Measurements from ENCODE around the gene SERF1B. TPM values are rescaled to one million over a fixed set of nuclear protein-coding genes. Genes with fewer than 3 reads are reported as not detected.
"Not testable (repeated sequence)": the region's sequence is repeated elsewhere in the genome, so short reads cannot be mapped to it uniquely, and the experiment has no call there.

The SERF1B gene
- 10 to 100 TPM in 3 of 4 donors, 1 to 10 TPM in 1; 7.6 to 72.6 (median 27.7) TPM for polyA plus RNA-seq
- long read RNA-seq, donor 1, transcript SERF1B-202 (3 exons, 703 nt) = major isoform, 34 of 47 reads
- long read RNA-seq, donor 1, transcript SERF1B-201 (3 exons, 1,889 nt) = minor isoform, 5 of 47 reads
- long read RNA-seq, donor 1, partial matches to known transcripts = 0 of 47 reads
- long read RNA-seq, donor 1, other reads (novel, unspliced or antisense) = 0 of 47 reads
- long read RNA-seq, donor 2, partial matches to known transcripts = 0 of 4 reads
- long read RNA-seq, donor 2, other reads (novel, unspliced or antisense) = 0 of 4 reads
- long read RNA-seq, donor 3, transcript SERF1B-202 (3 exons, 703 nt) = major isoform, 11 of 27 reads
- long read RNA-seq, donor 3, partial matches to known transcripts = 8 of 27 reads
- long read RNA-seq, donor 3, other reads (novel, unspliced or antisense) = 0 of 27 reads
- long read RNA-seq, donor 4 = 0 reads
- long read RNA-seq, donor 5, transcript SERF1B-202 (3 exons, 703 nt) = major isoform, 5 of 7 reads
- long read RNA-seq, donor 5, partial matches to known transcripts = 0 of 7 reads
- long read RNA-seq, donor 5, other reads (novel, unspliced or antisense) = 0 of 7 reads
- long read RNA-seq, donor 6, transcript SERF1B-202 (3 exons, 703 nt) = major isoform, 11 of 16 reads
- long read RNA-seq, donor 6, partial matches to known transcripts = 0 of 16 reads
- long read RNA-seq, donor 6, other reads (novel, unspliced or antisense) = 0 of 16 reads
- long read RNA-seq, donor 7, transcript SERF1B-202 (3 exons, 703 nt) = major isoform, 29 of 52 reads
- long read RNA-seq, donor 7, partial matches to known transcripts = 12 of 52 reads
- long read RNA-seq, donor 7, other reads (novel, unspliced or antisense) = 0 of 52 reads
- long read RNA-seq, donor 8, partial matches to known transcripts = 0 of 3 reads
- long read RNA-seq, donor 8, other reads (novel, unspliced or antisense) = 0 of 3 reads
- long read RNA-seq, donor 9, partial matches to known transcripts = 0 of 2 reads
- long read RNA-seq, donor 9, other reads (novel, unspliced or antisense) = 0 of 2 reads
- long read RNA-seq, donor 10, transcript SERF1B-202 (3 exons, 703 nt) = major isoform, 19 of 25 reads
- long read RNA-seq, donor 10, partial matches to known transcripts = 0 of 25 reads
- long read RNA-seq, donor 10, other reads (novel, unspliced or antisense) = 0 of 25 reads

DNA sequence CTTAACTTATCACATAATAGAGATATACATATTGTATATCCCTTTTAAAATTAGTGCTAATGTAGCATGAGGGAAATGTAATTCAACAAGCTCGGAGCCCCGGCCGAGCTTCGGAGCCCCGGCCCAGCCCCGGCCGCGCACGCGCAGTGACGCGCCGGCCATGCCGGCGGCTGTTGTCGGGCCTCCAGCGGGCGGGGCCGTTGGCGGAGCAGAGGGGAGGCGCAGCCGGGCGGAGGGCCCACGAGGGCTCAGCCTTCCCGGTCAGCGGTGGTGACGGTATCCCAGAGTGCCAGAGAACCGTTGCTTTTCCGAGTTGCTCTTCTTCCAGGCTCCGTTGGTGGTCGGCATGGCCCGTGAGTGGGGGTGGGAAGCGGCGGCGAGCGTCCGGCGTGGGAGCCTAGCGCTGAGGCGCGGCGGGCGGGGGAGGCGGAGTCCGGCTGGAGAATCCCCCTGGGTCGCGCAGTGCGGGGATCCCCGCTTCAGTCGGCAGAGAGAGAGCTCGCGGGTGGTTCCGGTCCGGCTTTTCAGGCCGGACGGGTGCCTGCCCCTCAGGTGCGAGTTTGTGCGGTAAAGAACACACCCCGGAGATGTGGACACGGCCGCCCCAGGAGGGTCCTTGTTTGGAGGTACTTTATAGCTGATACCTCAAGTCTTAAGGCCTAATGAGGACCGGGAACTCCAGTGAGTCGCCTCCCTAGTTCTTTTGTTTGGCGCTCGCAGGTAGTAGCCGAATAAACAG lies at the start of gene SERF1B:
SERF1B (plus strand) TSS at position 146 of the 739 bp plus-strand sequence; CDS start at position 347, 201 bp downstream.
- not testable (repeated sequence) for FAIRE-seq; H3K27me3 ChIP-seq (ENCODE audit: control insufficient read depth in 3 of 3, insufficient read depth in 3 of 3, low read length in 3 of 3)

DNA sequence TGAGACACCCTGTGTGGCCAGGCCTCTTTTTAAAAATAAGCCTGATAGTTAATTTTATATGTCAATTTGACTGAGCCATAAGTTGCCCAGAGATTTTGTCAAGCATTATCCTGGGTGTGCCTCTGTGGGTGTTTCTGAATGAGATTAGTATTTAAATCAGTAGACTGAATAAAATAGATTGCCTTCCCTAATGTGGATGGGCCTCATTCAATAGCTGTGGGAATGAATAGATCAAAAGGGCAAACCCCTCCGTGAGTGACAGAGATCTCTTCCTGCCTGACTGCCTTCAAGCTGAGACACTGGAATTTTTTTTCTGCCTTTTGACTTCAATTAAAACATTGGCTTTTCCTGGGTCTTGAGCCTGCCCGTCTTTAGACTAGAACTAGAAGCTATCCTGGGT lies 33.3 kb upstream of the SERF1B start:
- no CpG with 5 or more reads among the region's 2 CpGs for WGBS, 3 donors

More for the DNA sequence above, at the start of gene SERF1B:
- not testable (repeated sequence) for DNase-seq; H3K9me3 ChIP-seq (ENCODE audit: control insufficient read depth in 2 of 2, insufficient read depth in 1 of 2, low read depth in 1 of 2, low read length in 1 of 2); H3K4me1 ChIP-seq (ENCODE audit: control insufficient read depth in 3 of 3, insufficient read depth in 2 of 3, low read depth in 1 of 3, low read length in 2 of 3); H3K4me3 ChIP-seq (ENCODE audit: low read depth in 1 of 3, low read length in 3 of 3); H3K36me3 ChIP-seq (ENCODE audit: control insufficient read depth in 3 of 3, insufficient read depth in 2 of 3, low read depth in 1 of 3, low read length in 3 of 3); H3K27ac ChIP-seq (ENCODE audit: low read depth in 1 of 3, low read length in 2 of 3)
- WGBS, 3 donors = no CpG with 5 or more reads among the region's 66 CpGs

DNA sequence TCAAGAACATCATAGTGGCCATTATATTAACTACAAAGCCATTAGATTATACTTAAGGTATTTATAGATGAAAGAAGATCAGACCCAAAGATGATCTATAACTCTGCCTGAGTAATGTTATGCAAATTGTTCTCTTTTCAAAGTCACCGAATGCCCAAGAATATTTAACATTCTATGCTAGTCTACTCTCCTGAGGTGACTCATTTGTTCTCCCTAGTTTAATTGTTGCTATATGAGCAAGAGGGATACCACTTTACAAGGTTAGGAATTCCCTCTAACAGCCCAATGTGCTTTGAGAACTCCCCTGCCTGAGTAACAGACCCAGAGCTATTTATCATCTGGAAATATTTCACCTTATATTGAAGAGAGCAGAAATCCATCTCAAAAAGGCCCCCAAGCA lies 29.5 kb upstream of the SERF1B start:
- H3K36me3 ChIP-seq (ENCODE audit: control insufficient read depth in 3 of 3, insufficient read depth in 2 of 3, low read depth in 1 of 3, low read length in 3 of 3); H3K27ac ChIP-seq (ENCODE audit: low read depth in 1 of 3, low read length in 2 of 3); H3K4me1 ChIP-seq (ENCODE audit: control insufficient read depth in 3 of 3, insufficient read depth in 2 of 3, low read depth in 1 of 3, low read length in 2 of 3); FAIRE-seq; DNase-seq; H3K27me3 ChIP-seq (ENCODE audit: control insufficient read depth in 3 of 3, insufficient read depth in 3 of 3, low read length in 3 of 3); H3K4me3 ChIP-seq (ENCODE audit: low read depth in 1 of 3, low read length in 3 of 3); H3K9me3 ChIP-seq (ENCODE audit: control insufficient read depth in 2 of 2, insufficient read depth in 1 of 2, low read depth in 1 of 2, low read length in 1 of 2): not testable (repeated sequence)
- no CpG with 5 or more reads among the region's 1 CpG for WGBS, 3 donors

More for the DNA sequence above, 33.3 kb upstream of the SERF1B start:
- H3K9me3 ChIP-seq (ENCODE audit: control insufficient read depth in 2 of 2, insufficient read depth in 1 of 2, low read depth in 1 of 2, low read length in 1 of 2); H3K4me1 ChIP-seq (ENCODE audit: control insufficient read depth in 3 of 3, insufficient read depth in 2 of 3, low read depth in 1 of 3, low read length in 2 of 3); H3K36me3 ChIP-seq (ENCODE audit: control insufficient read depth in 3 of 3, insufficient read depth in 2 of 3, low read depth in 1 of 3, low read length in 3 of 3); H3K27ac ChIP-seq (ENCODE audit: low read depth in 1 of 3, low read length in 2 of 3); DNase-seq; H3K27me3 ChIP-seq (ENCODE audit: control insufficient read depth in 3 of 3, insufficient read depth in 3 of 3, low read length in 3 of 3); H3K4me3 ChIP-seq (ENCODE audit: low read depth in 1 of 3, low read length in 3 of 3); FAIRE-seq: not testable (repeated sequence)

DNA sequence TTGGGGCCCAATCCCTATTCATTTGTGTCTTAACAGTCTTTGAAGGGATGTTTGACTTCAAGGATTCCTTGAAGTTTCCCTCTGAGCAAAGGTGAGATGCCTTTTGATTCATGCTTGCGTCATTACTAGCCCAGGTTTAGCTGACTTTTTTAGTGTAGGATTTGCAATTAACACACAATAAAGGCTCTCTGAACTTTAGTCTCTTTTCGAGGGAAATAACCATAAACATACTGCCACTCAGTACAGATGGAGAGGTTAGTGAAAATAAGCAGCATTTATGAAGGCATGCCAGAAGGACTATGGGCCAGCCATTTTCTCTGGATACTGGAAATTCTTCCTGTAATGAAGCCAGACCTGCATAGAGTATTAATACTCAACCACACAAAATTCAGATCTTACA lies 4.4 kb upstream of the SERF1B start:
- H3K9me3 ChIP-seq (ENCODE audit: control insufficient read depth in 2 of 2, insufficient read depth in 1 of 2, low read depth in 1 of 2, low read length in 1 of 2); H3K27ac ChIP-seq (ENCODE audit: low read depth in 1 of 3, low read length in 2 of 3); FAIRE-seq; H3K27me3 ChIP-seq (ENCODE audit: control insufficient read depth in 3 of 3, insufficient read depth in 3 of 3, low read length in 3 of 3); H3K36me3 ChIP-seq (ENCODE audit: control insufficient read depth in 3 of 3, insufficient read depth in 2 of 3, low read depth in 1 of 3, low read length in 3 of 3); H3K4me1 ChIP-seq (ENCODE audit: control insufficient read depth in 3 of 3, insufficient read depth in 2 of 3, low read depth in 1 of 3, low read length in 2 of 3); H3K4me3 ChIP-seq (ENCODE audit: low read depth in 1 of 3, low read length in 3 of 3); DNase-seq: not testable (repeated sequence)
- WGBS, 3 donors = no CpG with 5 or more reads among the region's 2 CpGs

DNA sequence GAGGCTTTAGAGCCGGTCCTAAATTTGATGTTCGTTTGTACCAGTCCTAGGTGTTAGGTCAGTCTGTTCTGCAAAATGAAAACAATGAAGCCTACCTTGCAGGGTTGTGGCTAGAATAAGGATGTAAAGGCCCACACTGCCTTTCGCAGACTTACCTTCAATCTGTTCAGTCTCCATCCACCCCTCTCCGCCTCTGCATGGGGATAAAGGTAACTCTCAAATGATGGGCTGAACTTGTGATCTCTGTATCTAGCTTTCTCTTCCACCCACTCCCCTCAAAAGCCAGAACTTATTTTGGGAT lies 744 bp downstream of the SERF1B start:
- H3K9me3 ChIP-seq (ENCODE audit: control insufficient read depth in 2 of 2, insufficient read depth in 1 of 2, low read depth in 1 of 2, low read length in 1 of 2); H3K36me3 ChIP-seq (ENCODE audit: control insufficient read depth in 3 of 3, insufficient read depth in 2 of 3, low read depth in 1 of 3, low read length in 3 of 3); DNase-seq; FAIRE-seq; H3K27ac ChIP-seq (ENCODE audit: low read depth in 1 of 3, low read length in 2 of 3); H3K4me3 ChIP-seq (ENCODE audit: low read depth in 1 of 3, low read length in 3 of 3); H3K27me3 ChIP-seq (ENCODE audit: control insufficient read depth in 3 of 3, insufficient read depth in 3 of 3, low read length in 3 of 3); H3K4me1 ChIP-seq (ENCODE audit: control insufficient read depth in 3 of 3, insufficient read depth in 2 of 3, low read depth in 1 of 3, low read length in 2 of 3): not testable (repeated sequence)
- no CpG with 5 or more reads among the region's 4 CpGs for WGBS, 3 donors

DNA sequence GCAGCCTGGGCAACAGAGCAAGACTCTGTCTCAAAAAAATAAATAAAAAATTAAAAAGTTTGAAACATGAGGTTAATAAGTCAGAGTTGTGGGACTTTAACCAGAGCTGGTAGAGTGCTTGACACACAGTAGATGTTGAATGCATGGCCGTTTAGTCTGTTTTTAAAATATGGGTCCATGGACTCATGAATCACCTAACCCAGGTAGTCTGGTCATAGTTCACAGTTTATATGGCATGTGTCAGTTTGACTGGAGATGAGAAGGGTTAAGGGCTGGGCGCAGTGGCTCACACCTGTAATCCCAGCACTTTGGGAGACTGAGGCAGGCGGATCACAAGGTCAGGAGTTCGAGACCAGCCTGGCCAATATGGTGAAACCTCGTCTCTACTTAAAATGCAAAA lies 6.2 kb downstream of the SERF1B start:
- FAIRE-seq; H3K9me3 ChIP-seq (ENCODE audit: control insufficient read depth in 2 of 2, insufficient read depth in 1 of 2, low read depth in 1 of 2, low read length in 1 of 2); H3K27me3 ChIP-seq (ENCODE audit: control insufficient read depth in 3 of 3, insufficient read depth in 3 of 3, low read length in 3 of 3); H3K27ac ChIP-seq (ENCODE audit: low read depth in 1 of 3, low read length in 2 of 3); H3K4me1 ChIP-seq (ENCODE audit: control insufficient read depth in 3 of 3, insufficient read depth in 2 of 3, low read depth in 1 of 3, low read length in 2 of 3); H3K36me3 ChIP-seq (ENCODE audit: control insufficient read depth in 3 of 3, insufficient read depth in 2 of 3, low read depth in 1 of 3, low read length in 3 of 3); DNase-seq; H3K4me3 ChIP-seq (ENCODE audit: low read depth in 1 of 3, low read length in 3 of 3): not testable (repeated sequence)
- no CpG with 5 or more reads among the region's 5 CpGs for WGBS, 3 donors

DNA sequence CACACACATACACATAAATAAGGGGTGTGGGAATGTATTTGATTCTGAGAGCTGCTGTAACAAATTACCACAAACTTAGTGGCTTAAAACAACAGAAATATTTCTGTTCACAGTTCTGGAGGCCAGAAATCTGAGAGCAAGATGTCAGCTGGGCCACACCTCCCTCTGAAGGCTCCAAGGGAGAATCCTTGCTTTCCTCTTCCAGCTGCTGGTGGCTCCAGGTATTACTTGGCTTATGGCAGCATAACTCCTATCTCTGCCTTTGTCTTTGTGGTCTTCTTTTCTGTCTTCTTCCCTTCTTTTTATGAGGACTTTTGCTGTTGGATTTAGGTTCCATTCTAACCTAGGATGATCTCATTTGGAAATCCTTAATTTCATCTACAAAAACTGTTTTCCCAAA lies 16.4 kb downstream of the SERF1B start:
- not testable (repeated sequence) for FAIRE-seq; H3K4me1 ChIP-seq (ENCODE audit: control insufficient read depth in 3 of 3, insufficient read depth in 2 of 3, low read depth in 1 of 3, low read length in 2 of 3); H3K4me3 ChIP-seq (ENCODE audit: low read depth in 1 of 3, low read length in 3 of 3); H3K9me3 ChIP-seq (ENCODE audit: control insufficient read depth in 2 of 2, insufficient read depth in 1 of 2, low read depth in 1 of 2, low read length in 1 of 2); DNase-seq; H3K27ac ChIP-seq (ENCODE audit: low read depth in 1 of 3, low read length in 2 of 3); H3K36me3 ChIP-seq (ENCODE audit: control insufficient read depth in 3 of 3, insufficient read depth in 2 of 3, low read depth in 1 of 3, low read length in 3 of 3); H3K27me3 ChIP-seq (ENCODE audit: control insufficient read depth in 3 of 3, insufficient read depth in 3 of 3, low read length in 3 of 3)

DNA sequence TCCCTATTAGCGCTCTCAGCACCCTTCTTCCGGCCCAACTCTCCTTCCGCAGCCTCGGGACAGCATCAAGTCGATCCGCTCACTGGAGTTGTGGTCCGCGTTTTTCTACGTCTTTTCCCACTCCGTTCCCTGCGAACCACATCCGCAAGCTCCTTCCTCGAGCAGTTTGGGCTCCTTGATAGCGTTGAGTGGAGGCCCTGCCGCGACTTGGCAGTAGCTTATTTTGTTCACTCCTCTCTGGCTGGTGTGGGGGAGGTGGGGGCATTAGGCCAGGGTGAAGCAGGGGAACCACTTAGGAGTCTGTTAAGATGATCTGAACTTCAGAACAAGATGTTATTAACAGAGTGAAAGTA lies 24.7 kb downstream of the SERF1B start:
- FAIRE-seq; H3K4me1 ChIP-seq (ENCODE audit: control insufficient read depth in 3 of 3, insufficient read depth in 2 of 3, low read depth in 1 of 3, low read length in 2 of 3); H3K9me3 ChIP-seq (ENCODE audit: control insufficient read depth in 2 of 2, insufficient read depth in 1 of 2, low read depth in 1 of 2, low read length in 1 of 2); H3K27me3 ChIP-seq (ENCODE audit: control insufficient read depth in 3 of 3, insufficient read depth in 3 of 3, low read length in 3 of 3); H3K36me3 ChIP-seq (ENCODE audit: control insufficient read depth in 3 of 3, insufficient read depth in 2 of 3, low read depth in 1 of 3, low read length in 3 of 3); DNase-seq; H3K4me3 ChIP-seq (ENCODE audit: low read depth in 1 of 3, low read length in 3 of 3); H3K27ac ChIP-seq (ENCODE audit: low read depth in 1 of 3, low read length in 2 of 3): not testable (repeated sequence)
- WGBS, 3 donors = no CpG with 5 or more reads among the region's 16 CpGs
